NCI-H2196 treated with DMSO at 0.1 percent for 48 hours (cell line): ENCODE data around the gene FAM50B.

Source experiments
- DNase-seq: peaks from one replicate; lab custom pipeline; 2025; ENCODE audit not compliant: unreplicated experiment; lab: John Stamatoyannopoulos, UW

Gene FAM50B

DNA sequence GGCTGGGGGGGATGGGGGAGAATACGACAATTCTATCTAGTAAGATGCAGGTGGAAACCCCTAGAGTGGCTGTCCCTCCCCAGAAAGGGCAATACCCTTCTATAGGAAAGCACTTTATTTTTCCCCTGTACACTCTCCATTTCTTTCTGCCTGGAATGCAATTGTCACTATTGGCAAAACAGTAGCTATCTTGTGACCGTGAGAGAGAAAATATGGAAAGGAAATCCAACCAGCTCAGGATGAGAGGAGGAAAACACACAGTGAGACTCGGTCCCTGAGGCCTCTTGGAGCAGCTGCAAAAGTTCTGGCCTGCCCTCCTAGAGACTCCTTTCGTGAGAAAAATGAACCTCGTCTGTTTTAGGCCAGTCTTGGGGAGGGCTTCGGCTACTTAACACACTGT, 43.4 kb downstream of the FAM50B start:
- no peak for DNase-seq

DNA sequence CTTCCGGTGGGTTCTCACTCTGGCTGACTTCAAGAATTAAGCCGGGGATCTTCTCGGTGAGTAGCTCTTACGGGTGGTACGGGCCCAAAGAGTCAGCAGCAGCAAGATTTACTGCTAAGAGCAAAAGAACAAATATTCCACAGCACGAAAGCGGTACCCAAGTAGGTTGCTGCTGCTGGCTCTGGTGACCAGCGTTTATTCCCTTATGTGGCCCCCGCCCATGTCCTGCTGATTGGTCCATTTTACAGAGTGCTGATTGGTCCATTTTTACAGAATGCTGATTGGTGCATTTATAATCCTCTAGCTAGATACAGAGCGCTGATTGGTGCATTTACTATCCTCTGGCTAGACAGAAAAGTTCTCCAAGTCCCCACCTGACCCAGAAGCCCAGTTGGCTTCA, 44.3 kb downstream of the FAM50B start:
- DNase-seq, result no peak

DNA sequence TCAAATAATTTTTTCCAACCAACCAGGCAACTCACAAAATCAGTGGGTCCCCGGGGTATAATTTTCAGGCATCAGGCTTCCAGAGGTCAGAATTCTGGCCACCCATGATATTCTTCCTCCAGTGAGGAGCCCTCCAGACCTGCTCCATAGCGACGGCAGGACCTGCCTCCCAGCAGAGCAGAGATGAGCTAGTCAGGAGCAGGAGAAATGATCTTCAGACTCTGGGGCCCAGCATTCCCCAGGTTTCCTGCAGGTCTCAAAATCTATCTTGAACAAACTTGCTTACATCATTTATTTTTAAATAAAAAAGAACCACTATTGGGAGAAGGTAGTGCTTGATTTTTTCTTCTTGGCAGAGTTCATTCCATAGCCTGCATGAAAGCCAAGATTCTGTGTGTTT, 44.7 kb downstream of the FAM50B start:
- no peak for DNase-seq

DNA sequence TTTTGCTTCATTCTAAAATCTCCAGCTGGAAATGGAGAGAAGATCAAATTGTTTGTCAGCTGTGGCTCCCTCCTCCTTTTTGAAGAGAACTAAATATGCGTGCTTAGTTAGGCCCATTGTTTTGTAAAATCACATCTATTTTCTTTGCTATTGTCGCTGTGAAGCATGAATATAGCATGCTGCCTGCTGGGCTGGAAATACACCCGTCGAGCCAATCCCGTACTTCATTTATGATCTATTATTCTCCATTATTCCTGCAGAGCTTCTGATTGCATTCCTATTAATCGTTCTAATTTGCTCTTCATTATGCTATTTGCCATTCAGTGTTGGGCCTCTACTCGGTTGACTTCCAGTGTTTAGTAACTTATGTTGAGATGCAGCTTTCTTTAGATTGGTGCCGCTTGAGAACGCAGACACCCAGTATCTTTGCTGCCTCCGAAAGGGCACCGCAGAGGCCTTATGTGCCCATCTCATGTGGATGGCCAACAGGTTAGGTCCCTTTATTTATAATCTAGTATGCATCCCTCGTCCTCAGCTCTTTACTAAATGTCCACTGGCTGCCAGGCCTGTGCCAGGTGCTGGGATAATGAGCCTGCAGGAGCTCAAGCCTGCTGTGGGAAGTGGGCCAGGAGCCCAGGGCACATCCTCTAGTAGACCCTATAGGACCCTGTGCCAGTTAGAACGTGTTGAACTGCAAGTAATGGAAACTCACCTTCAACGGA, 45.6 kb downstream of the FAM50B start:
- no peak for DNase-seq

- DNase-seq, result no peak
Measured at GRCh38 chr6:3895312-3895653, 46.1 kb downstream of the FAM50B start.

DNA sequence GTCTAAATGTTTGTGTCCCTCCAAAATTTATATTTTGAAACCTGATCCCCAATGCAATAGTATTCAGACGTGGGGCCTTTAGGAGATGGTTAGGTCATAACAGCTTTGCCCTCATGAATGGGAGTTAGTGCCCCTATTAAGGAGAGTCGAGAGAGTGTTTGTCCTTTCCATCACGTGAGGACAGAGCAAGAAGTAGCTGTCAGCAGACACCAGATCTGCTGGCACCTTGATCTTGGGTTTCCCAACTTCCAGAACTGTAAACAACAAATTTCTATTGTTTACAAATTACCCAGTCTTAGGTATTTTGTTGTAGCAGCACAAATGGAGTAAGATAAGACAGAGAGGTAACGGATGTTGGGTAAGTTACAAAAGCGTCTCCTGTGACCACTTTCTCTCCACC, 46.6 kb downstream of the FAM50B start:
- no peak for DNase-seq

GRCh38 chr6:3898265-3898994, 49.3 kb downstream of the FAM50B start:
- DNase-seq, result no peak

DNA sequence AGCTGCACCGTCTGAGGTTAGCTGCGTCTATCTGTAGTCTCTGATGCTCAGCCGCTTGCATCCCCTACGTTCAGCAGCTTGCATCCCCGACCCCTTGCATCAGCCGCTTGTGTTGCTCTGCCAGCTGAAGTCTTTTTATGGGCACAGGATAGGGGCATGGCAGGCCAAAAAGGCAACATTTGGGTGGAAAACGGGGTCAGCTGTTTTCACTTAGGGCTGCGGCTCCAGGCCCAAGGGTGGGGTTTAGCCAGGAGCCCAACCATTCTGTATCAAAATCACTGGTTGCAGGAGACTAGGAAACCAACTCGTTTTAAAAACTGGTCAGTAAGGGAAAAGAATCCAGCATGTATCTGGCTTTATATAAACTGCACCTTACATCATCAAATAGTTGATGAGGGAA, 49.9 kb downstream of the FAM50B start:
- DNase-seq, result no peak

DNA sequence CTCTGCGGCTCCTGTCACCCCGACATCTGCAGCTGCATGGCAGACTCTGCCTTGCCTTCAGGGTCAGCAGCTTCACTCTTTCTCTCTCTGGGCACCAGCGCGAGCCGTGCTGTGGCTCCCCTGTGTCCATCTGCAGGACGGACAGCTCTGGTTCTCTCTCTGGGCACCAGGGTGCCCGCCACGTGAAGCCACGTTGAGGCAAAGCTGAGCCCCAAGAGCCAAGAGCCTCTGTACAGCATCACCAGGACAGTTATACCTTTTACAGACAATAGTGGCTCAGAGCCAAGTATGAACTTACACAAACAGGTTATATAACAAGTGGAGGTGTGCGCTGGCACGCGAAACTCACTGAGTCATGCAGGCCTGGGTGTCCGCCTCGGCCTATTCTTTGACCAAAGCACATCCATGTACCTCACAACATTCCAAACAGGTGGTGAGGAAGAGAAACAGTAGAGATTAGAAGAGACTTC, 50.8 kb downstream of the FAM50B start:
- DNase-seq, result no peak
